Measurements from ENCODE around the gene SINHCAF. TPM values are rescaled to one million over a fixed set of nuclear protein-coding genes. Genes with fewer than 3 reads are reported as not detected.
"Not testable (repeated sequence)": the region's sequence is repeated elsewhere in the genome, so short reads cannot be mapped to it uniquely, and the experiment has no call there.

The SINHCAF gene
- total and polyA plus RNA-seq, 9 donors: 20.8 to 48.9 (median 32.5) TPM

GRCh38 chr12:31273794-31274193, 52.2 kb downstream of the SINHCAF start:
- DNase-seq; H3K9me3 ChIP-seq (replicated peaks; ENCODE audit: control insufficient read depth, low read depth, low read length); H3K27me3 ChIP-seq (ENCODE audit: control insufficient read depth, insufficient read depth, low read length); H3K36me3 ChIP-seq (ENCODE audit: control insufficient read depth, insufficient read depth, low read length); H3K27ac ChIP-seq (ENCODE audit: low read length); H3K4me3 ChIP-seq (ENCODE audit: low read length); H3K4me1 ChIP-seq (ENCODE audit: control insufficient read depth, insufficient read depth, low read length): not testable (repeated sequence)
- WGBS (ENCODE audit: insufficient coverage): no CpG with 5 or more reads among the region's 6 CpGs

- DNase-seq: no peak
- Histone ChIP-seq H3K36me3 (ENCODE audit: control insufficient read depth, insufficient read depth, low read length) (no peaks in the 10 kb centered on the region), H3K4me3 (ENCODE audit: low read length) (no peak overlapping the region), H3K4me1 (ENCODE audit: control insufficient read depth, insufficient read depth, low read length) (no peaks in the 10 kb centered on the region), H3K9me3 (replicated peaks; ENCODE audit: control insufficient read depth, low read depth, low read length) (no peaks in the 10 kb centered on the region), H3K27me3 (ENCODE audit: control insufficient read depth, insufficient read depth, low read length) (no peaks in the 10 kb centered on the region), H3K27ac (ENCODE audit: low read length) (no peak overlapping the region)
- 96% methylated on average over 3 of the region's 4 CpGs for WGBS (ENCODE audit: insufficient coverage)
Measured at GRCh38 chr12:31272607-31273225, 53.2 kb downstream of the SINHCAF start.

- no peak overlapping the region for H3K27ac ChIP-seq (ENCODE audit: low read length)
- WGBS (ENCODE audit: insufficient coverage): no CpG with 5 or more reads among the region's 2 CpGs
- H3K4me3 ChIP-seq (ENCODE audit: low read length): no peak overlapping the region
- H3K4me1 ChIP-seq (ENCODE audit: control insufficient read depth, insufficient read depth, low read length): no peaks in the 10 kb centered on the region
- DNase-seq: no peak
- no peaks in the 10 kb centered on the region for H3K9me3 ChIP-seq (replicated peaks; ENCODE audit: control insufficient read depth, low read depth, low read length)
- no peaks in the 10 kb centered on the region for H3K36me3 ChIP-seq (ENCODE audit: control insufficient read depth, insufficient read depth, low read length)
- no peaks in the 10 kb centered on the region for H3K27me3 ChIP-seq (ENCODE audit: control insufficient read depth, insufficient read depth, low read length)
Measured at GRCh38 chr12:31267966-31268365, 58.0 kb downstream of the SINHCAF start.

- Histone ChIP-seq H3K4me3 (ENCODE audit: low read length) (no peak overlapping the region), H3K4me1 (ENCODE audit: control insufficient read depth, insufficient read depth, low read length) (no peaks in the 10 kb centered on the region), H3K27me3 (ENCODE audit: control insufficient read depth, insufficient read depth, low read length) (no peaks in the 10 kb centered on the region), H3K27ac (ENCODE audit: low read length) (no peak overlapping the region), H3K36me3 (ENCODE audit: control insufficient read depth, insufficient read depth, low read length) (no peaks in the 10 kb centered on the region), H3K9me3 (replicated peaks; ENCODE audit: control insufficient read depth, low read depth, low read length) (no peaks in the 10 kb centered on the region)
- 51% methylated on average over 9 of the region's 11 CpGs for WGBS (ENCODE audit: insufficient coverage)
- DNase-seq: no peak
Measured at GRCh38 chr12:31265722-31266121, 60.2 kb downstream of the SINHCAF start.

GRCh38 chr12:31263661-31264060, 62.3 kb downstream of the SINHCAF start:
- no peak overlapping the region for H3K4me3 ChIP-seq (ENCODE audit: low read length)
- H3K27ac ChIP-seq (ENCODE audit: low read length): no peak overlapping the region
- H3K36me3 ChIP-seq (ENCODE audit: control insufficient read depth, insufficient read depth, low read length): no peaks in the 10 kb centered on the region
- no CpG with 5 or more reads among the region's 3 CpGs for WGBS (ENCODE audit: insufficient coverage)
- H3K9me3 ChIP-seq (replicated peaks; ENCODE audit: control insufficient read depth, low read depth, low read length): no peaks in the 10 kb centered on the region
- no peak for DNase-seq
- H3K4me1 ChIP-seq (ENCODE audit: control insufficient read depth, insufficient read depth, low read length): no peaks in the 10 kb centered on the region
- H3K27me3 ChIP-seq (ENCODE audit: control insufficient read depth, insufficient read depth, low read length): no peaks in the 10 kb centered on the region

GRCh38 chr12:31261744-31262143, 64.2 kb downstream of the SINHCAF start:
- H3K4me3 ChIP-seq (ENCODE audit: low read length): no peak overlapping the region
- H3K27ac ChIP-seq (ENCODE audit: low read length): no peak overlapping the region
- H3K27me3 ChIP-seq (ENCODE audit: control insufficient read depth, insufficient read depth, low read length): no peaks in the 10 kb centered on the region
- H3K9me3 ChIP-seq (replicated peaks; ENCODE audit: control insufficient read depth, low read depth, low read length): no peaks in the 10 kb centered on the region
- DNase-seq: no peak
- no peaks in the 10 kb centered on the region for H3K36me3 ChIP-seq (ENCODE audit: control insufficient read depth, insufficient read depth, low read length)
- 100% methylated on average over 1 of the region's 2 CpGs for WGBS (ENCODE audit: insufficient coverage)
- H3K4me1 ChIP-seq (ENCODE audit: control insufficient read depth, insufficient read depth, low read length): no peaks in the 10 kb centered on the region

- Histone ChIP-seq H3K9me3 (replicated peaks; ENCODE audit: control insufficient read depth, low read depth, low read length) (no peaks in the 10 kb centered on the region), H3K27me3 (ENCODE audit: control insufficient read depth, insufficient read depth, low read length) (no peaks in the 10 kb centered on the region), H3K36me3 (ENCODE audit: control insufficient read depth, insufficient read depth, low read length) (no peaks in the 10 kb centered on the region), H3K27ac (ENCODE audit: low read length) (no peak overlapping the region), H3K4me3 (ENCODE audit: low read length) (no peak overlapping the region), H3K4me1 (ENCODE audit: control insufficient read depth, insufficient read depth, low read length) (no peaks in the 10 kb centered on the region)
- no peak for DNase-seq
- no CpG with 5 or more reads among the region's 2 CpGs for WGBS (ENCODE audit: insufficient coverage)
Measured at GRCh38 chr12:31260840-31261239, 65.1 kb downstream of the SINHCAF start.

- Histone ChIP-seq H3K27ac (ENCODE audit: low read length) (no peak overlapping the region), H3K4me1 (ENCODE audit: control insufficient read depth, insufficient read depth, low read length) (no peaks in the 10 kb centered on the region), H3K27me3 (ENCODE audit: control insufficient read depth, insufficient read depth, low read length) (no peaks in the 10 kb centered on the region), H3K9me3 (replicated peaks; ENCODE audit: control insufficient read depth, low read depth, low read length) (no peaks in the 10 kb centered on the region), H3K36me3 (ENCODE audit: control insufficient read depth, insufficient read depth, low read length) (no peaks in the 10 kb centered on the region), H3K4me3 (ENCODE audit: low read length) (no peak overlapping the region)
- DNase-seq: no peak
- 100% methylated on average over 1 of the region's 8 CpGs for WGBS (ENCODE audit: insufficient coverage)
Measured at GRCh38 chr12:31259136-31259886, 66.6 kb downstream of the SINHCAF start.

- no peak for DNase-seq
- WGBS (ENCODE audit: insufficient coverage): 0% methylated on average over 1 of the region's 6 CpGs
- Histone ChIP-seq H3K9me3 (replicated peaks; ENCODE audit: control insufficient read depth, low read depth, low read length) (no peaks in the 10 kb centered on the region), H3K4me3 (ENCODE audit: low read length) (no peak overlapping the region), H3K27ac (ENCODE audit: low read length) (no peak overlapping the region), H3K36me3 (ENCODE audit: control insufficient read depth, insufficient read depth, low read length) (no peaks in the 10 kb centered on the region), H3K27me3 (ENCODE audit: control insufficient read depth, insufficient read depth, low read length) (no peaks in the 10 kb centered on the region), H3K4me1 (ENCODE audit: control insufficient read depth, insufficient read depth, low read length) (no peaks in the 10 kb centered on the region)
Measured at GRCh38 chr12:31257784-31258183, 68.2 kb downstream of the SINHCAF start.

GRCh38 chr12:31251707-31252611, 74.0 kb downstream of the SINHCAF start:
- whole genome bisulfite sequencing (ENCODE audit: insufficient coverage): 83% methylated on average over 24 of the region's 34 CpGs
- H3K36me3 ChIP-seq (ENCODE audit: control insufficient read depth, insufficient read depth, low read length); H3K4me1 ChIP-seq (ENCODE audit: control insufficient read depth, insufficient read depth, low read length); DNase-seq; H3K9me3 ChIP-seq (replicated peaks; ENCODE audit: control insufficient read depth, low read depth, low read length); H3K4me3 ChIP-seq (ENCODE audit: low read length); H3K27me3 ChIP-seq (ENCODE audit: control insufficient read depth, insufficient read depth, low read length); H3K27ac ChIP-seq (ENCODE audit: low read length): not testable (repeated sequence)

Measured in muscle of leg (tissue), 11 donors.